ENCODE data around the gene LHB.

GRCh38 chr19:49061000-49061399 lies 44.1 kb upstream of the LHB start:
- no peak for TF ChIP-seq CTCF (IDR thresholded peaks at IDR 0.05)
- TF ChIP-seq EP300 (IDR thresholded peaks at IDR 0.05) = no peak
